NCI-H2029 (cell line): ENCODE data around the gene MS4A5.
"Not testable (repeated sequence)": the region's sequence is repeated elsewhere in the genome, so short reads cannot be mapped to it uniquely, and the experiment has no call there.

Source experiments
- DNase-seq: peaks from one replicate; lab custom pipeline; 2025; lab: John Stamatoyannopoulos, UW

The MS4A5 gene, protein sequence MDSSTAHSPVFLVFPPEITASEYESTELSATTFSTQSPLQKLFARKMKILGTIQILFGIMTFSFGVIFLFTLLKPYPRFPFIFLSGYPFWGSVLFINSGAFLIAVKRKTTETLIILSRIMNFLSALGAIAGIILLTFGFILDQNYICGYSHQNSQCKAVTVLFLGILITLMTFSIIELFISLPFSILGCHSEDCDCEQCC

DNA sequence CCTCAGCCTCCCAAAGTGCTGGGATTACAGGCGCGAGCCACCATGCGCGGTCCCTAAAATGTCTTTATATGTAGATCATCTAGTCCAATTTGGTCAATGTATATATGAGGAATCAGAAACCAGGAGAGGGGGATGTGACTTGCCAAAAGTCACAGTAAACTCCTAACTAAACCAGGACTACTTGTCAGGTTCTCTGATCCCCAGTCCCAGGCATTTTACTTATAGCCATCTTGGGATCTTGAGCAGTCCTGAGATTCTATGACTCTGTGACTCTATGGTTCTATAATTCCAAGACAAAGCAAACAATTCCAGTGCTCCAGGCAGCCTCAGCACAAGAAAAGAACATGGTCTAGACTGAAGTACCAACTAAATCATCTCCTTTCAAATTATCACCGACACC is at the start of gene MS4A5:
MS4A5 (plus strand) TSS at position 301 of the 400 bp plus-strand sequence. CDS start 103 bp downstream, outside the sequence.
- DNase-seq, result no peak

DNA sequence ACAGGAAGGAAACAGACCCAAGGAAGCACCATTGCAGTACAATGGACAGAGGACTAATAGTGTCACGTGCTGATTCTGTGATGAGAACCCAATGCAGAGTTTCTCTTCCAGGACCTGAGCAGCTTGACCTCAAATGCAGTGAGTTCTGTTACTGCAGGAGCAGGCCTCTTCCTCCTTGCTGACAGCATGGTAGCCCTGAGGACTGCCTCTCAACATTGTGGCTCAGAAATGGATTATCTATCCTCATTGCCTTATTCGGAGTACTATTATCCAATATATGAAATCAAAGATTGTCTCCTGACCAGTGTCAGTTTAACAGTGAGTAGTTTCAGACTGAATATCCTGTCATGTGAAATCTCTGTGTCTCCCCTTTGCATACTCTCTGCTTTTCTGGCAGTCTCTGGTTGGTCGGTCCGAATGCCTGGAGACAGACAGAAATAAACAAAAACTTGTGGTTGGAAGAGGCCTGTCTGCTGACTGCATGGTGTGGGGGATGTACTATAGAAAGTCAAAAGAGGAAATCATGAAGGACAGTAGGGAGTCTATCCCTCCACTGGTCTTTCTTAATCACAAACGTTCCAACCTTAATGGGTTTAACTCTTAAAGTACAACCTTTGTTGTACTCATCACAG is 40.0 kb upstream of the MS4A5 start:
- no peak for DNase-seq

DNA sequence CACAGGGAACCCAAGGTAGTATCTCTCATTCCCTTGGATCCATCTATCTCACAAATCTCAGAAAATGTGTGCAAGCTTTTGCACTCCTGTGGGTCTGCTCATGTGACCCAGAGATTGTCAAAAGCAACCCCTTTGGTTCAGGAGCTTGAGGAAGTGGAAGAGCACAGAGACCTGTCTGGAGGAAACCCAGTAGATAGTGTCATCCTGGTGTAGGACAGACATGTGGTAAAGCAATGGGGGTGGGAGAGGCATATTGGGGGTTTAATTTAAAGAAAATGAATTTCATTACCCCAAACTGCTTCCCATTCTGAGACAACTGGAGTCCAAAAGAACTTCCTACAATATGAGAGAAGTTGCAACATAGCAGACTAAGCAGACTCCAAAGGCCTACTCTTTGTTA is 39.0 kb upstream of the MS4A5 start:
- no peak for DNase-seq

DNA sequence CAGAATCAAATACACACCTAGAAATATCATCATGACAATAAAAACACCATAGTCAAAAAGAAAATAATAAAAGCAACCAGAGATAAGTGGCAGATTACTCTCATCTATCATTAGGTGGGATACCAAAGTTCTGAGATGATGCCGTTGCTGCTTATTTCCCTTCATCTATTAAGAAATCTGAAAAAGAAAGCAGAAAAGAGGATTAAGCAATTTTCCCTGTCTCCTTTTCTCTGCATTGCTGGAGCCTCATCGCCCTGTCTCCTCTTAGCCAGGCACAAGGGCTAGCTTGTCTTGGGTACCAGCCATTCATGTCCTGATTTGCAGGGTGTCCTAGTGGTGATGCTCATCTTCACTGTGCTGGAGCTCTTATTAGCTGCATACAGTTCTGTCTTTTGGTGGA is 37.0 kb upstream of the MS4A5 start:
- DNase-seq, result no peak

DNA sequence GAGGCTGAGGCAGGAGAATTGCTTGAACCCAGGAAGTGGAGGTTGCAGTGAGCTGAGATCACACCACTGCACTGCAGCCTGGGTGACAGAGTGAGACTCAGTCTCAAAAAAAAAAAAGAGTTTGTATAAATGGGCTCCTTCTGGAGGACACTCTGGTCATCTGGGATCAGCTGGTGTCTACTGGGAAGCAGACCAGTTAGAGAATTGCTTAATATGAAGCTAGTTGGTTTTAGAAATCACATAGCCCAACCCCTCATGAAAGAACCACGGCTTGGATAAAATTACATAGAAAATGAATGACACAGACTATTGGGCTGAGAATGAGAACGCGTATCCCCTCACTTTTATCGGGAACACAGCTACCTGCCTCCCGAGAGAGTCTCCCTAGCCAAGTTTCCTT is 36.4 kb upstream of the MS4A5 start:
- DNase-seq, result no peak

DNA sequence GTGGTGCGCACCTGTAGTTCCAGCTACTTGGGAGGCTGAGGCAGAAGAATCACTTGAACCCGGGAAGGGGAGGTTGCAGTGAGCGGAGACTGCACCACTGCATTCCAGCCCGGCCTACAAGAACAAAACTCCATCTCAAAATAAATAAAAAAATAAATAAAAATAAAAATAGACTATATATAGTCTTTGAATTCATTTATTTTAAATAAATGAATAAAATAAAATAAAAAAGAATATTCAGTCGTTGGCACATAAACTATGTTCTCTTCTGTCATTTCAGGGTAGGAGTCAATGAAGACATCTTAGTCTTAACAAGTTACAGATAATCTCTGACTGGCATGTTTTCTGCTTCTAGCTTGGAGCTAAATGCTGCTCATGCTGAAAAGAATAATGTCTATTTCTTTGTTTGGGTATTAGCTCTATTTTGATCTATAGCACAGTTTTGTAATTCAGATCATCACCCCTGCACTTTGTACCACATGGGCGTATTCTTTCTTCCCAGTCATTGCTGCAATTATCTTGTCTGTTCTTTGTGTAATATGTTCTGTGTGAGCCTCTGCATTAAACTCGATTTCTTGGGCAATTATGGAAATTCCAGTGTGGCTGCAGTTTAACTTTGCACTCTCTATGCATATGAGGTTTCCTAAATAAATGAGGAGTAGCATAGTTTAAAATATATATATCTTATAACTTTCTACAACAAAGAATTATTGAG is 34.5 kb upstream of the MS4A5 start:
- no peak for DNase-seq

DNA sequence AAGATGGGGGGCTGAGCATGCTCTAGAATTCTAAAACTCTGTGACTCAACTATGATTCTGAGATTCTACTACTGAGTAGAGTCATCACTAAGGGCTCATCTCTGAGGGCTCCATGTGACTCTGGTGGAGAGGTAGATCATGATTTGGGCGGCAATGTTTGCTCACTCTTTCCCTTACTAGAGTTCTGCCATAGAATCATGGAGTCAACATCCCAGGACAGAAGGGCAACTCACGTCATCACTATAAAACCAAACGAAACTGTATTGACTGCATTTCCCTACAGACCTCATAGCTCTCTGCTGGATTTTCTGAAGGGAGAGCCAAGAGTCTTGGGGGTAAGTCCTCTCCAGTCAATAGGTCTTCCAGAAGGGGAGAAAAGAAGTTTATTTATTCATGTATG is 33.0 kb upstream of the MS4A5 start, which contains the start of gene MS4A14:
MS4A14 (plus strand) TSS at position 78 of the 400 bp plus-strand sequence; CDS start at position 198, 120 bp downstream.
- no peak for DNase-seq

DNA sequence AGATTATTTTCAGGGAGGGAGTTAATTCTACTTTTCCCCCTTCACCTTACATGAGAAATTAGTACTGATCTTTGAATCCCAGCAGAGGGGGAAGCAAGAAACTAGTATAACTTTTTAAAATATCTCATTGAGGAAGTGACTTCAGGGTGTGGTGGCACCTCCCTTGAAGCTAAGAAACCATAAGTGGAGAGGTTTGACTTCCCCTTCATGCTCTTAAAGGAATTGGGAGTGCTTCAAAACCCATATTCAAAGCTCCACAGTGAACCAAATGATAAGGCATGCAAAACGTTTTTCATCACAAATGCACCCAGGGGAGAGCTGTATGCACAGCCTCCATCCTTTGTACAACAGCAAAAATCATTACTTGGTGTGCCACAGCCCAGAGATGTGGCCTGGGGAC is 32.6 kb upstream of the MS4A5 start:
- no peak for DNase-seq

DNA sequence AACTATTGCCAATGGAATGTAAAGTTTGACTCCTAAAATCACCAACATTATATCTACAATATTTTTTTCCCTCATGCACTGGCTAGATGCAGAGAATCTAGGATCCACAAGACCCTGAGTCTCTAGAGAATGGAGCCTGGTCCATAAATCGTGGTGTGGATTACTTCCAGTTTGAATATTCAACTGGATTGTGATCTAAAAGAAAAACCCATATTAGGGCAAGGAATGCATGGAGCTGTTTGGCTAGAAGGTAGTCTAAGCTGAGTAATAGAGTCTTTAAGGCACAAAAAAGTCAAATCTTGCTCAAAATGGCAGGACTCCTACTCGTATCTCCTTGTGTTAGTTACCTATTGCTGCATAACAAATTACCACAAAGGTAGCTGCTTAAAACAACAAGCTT is 9.4 kb upstream of the MS4A5 start:
- no peak for DNase-seq

DNA sequence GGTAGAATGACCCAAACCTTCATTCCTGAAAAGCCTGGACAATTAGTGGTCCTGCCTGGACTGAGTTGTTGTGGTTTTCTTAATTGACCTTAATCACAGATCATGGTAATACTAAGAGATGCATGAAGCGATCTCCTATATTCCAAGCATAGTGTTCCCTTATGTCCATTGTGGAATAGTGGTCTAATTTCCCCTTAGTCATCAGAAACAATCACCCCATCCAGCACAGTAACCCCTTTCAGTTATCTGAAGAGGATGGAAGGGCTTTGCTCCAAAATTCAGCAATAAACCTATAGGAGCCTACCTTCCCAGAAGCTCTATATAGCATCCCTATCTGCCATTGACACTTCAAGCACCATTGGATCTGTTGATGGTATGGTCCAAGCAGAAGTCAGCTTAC is 6.8 kb upstream of the MS4A5 start:
- no peak for DNase-seq

DNA sequence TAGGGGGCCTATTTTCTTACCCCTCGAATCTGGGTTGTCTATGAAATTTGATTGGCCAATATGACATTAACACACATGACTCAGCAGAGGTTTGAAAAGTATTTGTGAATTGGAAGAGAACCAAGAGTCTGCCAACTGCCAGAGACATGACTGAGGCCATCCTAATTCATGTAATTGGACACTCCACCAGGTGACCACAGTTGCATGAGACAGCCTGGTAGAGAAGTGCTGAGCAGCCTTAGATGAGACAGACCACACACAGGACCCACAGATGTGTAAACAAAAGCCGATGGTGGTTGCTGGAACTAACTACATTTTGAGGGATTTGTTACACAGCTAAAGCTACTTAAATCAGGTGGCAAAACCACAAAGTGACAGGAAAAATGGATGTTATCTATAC is 855 bp upstream of the MS4A5 start:
- DNase-seq, result peak; percentile 68

DNA sequence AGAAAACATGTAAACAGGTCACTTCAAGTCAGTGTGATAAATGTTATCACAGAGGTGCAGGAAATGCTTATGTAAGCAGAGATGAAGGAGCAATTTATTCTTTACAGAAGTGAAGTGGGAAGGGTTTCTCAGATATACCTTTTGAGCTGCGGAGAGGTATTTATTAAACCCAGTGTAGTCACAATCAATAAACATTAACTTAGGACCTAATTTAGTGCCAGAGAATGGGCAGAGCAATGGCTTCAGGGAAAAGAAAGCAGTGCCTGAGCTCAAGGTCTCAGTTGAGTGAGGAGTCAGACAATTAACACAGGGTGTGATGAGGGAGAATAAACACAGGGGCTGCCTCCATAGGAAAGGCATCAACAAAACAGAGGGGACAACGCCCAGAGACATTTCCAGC is 1.9 kb downstream of the MS4A5 start:
- DNase-seq, result no peak

DNA sequence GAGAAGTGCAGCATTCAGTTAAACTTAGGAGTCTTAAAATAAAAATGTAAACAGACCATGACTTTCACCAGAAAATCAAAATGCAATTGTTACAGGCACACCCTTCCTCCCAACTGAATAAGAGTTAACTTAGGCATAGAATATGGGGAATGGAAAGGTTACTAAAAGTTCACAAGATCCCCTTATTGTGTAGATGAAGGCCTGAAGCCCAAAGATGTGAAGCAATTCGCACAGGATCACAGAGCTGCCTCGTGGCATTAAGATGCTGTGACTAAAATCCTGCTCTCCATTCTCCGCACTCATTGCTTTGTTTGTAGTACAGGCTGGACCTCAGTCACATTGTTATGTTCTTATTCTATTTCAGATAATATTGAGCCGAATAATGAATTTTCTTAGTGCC is 4.0 kb downstream of the MS4A5 start:
- no peak for DNase-seq

DNA sequence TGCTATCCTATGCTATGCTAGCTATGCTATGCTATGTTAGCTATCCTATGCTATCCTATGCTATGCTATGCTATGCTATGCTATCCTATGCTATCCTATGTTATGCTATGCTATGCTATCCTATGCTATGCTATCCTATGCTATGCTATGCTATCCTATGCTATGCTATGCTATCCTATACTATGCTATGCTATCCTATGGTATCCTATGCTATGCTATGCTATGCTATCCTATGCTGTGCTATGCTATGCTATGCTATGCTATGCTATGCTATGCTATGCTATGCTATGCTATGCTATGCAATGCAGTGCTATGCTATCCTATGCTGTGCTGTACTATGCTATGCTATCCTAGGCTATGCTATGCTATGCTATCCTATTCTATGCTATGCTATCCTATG is 17.7 kb downstream of the MS4A5 start:
- no peak for DNase-seq

DNA sequence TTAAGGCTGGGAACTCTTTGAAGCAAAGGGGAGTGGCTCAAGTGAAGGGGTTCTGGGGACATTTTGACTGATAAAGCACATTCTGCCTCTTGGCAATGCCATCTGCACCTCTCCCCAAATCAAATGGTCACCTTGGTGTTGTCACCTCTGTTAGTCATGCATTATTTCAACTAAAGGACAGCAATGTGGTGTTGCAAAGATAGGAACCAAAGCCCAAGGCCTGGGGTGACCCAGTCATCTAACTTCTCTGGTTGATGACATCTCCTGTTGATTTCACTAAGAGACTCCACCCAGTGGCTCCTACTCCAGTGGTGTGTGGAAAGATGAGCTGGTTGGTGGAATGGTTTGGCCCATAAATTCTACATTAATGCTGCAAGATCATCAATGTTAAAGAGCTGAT is 18.5 kb downstream of the MS4A5 start:
- DNase-seq, result no peak

DNA sequence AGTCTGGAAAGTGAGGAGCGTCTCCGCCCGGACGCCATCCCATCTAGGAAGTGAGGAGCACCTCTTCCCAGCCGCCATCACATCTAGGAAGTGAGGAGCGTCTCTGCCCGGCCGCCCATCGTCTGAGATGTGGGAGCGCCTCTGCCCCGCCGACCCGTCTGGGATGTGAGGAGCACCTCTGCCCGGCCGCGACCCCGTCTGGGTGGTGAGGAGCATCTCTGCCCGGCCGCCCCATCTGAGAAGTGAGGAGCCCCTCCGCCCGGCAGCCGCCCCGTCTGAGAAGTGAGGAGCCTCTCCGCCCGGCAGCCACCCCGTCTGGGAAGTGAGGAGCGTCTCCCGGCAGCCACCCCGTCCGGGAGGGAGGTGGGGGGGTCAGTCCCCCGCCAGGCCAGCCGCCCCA is 21.8 kb downstream of the MS4A5 start:
- DNase-seq, result not testable (repeated sequence)

DNA sequence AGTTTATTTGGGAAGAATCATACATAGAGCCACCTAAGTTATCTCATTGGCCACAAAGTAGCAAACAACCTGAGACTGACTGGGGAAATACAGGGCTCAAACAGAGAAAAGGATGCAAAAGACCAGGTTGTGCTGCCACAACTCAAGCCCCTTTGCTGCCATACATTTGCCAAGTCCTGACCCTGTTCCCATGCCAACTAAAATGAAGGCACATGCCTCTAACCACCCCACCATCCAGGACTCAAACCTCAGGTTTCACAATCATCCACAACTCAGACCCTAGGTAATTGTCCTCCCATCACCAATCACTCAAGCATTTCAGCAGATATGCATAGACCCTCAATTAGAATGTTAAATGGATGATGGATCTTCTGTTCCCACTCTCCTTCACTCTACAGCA is 24.8 kb downstream of the MS4A5 start:
- no peak for DNase-seq

DNA sequence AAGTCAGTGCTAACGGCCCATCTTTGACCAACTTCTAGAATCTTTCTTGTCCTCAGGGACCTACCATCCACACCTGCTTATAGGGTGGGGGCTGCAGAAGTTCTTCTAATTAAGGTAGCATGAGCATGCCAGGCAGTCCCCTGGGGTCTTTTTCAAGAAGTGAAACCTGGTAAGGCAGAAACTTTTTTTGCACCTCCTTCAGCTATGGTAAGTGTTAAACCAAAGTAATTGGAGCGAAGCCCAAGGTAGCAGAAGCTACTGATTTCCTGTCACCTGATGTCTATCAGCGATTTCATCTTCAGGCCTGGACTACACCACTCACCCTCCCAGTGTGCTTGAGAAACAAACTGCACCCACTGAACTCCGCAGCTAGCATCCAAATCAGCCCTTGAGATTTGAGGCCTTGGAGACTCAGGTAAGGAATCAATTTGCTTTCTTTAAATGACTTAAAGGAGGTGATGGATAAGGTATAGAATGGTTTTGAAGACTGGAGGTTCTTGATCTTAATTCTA is 26.2 kb downstream of the MS4A5 start, which contains the start of gene MS4A1:
MS4A1 (plus strand) TSS at position 317 of the 512 bp plus-strand sequence. CDS start 6,528 bp downstream, outside the sequence.
- DNase-seq, result no peak

DNA sequence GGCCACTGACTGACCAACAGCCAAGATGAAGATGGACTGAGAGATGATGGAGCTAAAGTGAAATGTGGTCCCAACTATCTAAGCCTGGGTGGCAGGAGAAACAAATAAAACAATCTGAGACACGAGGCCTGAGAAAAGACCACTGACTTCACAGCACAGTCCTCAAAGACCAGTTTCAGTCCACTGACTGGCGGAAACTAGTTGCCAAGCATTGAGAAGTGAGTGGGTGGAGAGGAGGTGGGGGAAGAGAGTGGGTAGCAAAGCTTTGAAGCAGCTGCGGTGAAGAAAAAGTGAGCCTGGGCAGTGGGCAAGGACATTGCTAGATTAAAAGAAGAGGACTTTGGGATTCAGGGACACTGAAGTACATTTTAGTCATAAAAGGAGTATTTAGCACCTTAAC is 28.2 kb downstream of the MS4A5 start:
- no peak for DNase-seq

DNA sequence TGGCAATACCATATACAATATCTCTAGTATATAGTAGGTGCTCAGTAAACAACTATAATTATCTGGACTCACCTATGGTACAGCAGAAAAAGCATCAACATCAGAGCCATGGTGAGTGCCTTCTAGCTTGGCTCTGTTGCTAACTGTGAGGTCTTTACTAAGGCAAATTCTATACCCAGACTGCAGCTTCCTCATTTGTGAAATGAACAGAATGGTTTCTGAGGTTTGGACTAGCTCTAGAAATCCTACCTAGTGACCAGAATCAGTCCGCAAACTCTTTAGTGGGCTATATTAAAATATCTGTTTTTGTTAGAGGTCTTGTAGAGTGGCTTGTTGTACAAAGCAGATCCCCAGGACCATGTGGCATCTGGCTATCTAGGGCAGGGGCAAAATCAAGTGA is 30.0 kb downstream of the MS4A5 start:
- DNase-seq, result no peak

DNA sequence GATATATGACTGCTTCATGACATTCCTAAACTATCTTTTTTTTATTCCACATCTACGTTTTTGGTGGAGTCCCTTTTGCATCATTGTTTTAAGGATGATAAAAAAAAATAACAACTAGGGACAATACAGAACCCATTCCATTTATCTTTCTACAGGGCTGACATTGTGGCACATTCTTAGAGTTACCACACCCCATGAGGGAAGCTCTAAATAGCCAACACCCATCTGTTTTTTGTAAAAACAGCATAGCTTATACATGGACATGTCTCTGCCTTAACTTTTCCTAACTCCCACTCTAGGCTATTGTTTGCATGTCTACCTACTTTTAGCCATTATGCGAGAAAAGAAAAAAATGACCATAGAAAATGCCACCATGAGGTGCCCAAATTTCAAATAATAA is 39.5 kb downstream of the MS4A5 start:
- no peak for DNase-seq

DNA sequence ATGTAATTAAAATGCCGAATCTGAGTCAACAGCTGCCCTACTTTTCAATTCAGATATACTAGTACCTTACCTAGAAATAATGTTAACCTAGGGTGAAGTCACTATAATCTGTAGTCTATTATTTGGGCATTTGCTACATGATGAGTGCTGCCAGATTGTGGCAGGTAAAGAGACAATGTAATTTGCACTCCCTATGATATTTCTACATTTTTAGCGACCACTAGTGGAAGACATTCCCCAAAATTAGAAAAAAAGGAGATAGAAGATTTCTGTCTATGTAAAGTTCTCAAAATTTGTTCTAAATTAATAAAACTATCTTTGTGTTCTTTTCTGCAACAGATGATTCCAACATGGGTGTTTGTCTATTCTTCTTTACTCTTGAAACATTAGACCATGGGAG is 40.4 kb downstream of the MS4A5 start:
- no peak for DNase-seq

DNA sequence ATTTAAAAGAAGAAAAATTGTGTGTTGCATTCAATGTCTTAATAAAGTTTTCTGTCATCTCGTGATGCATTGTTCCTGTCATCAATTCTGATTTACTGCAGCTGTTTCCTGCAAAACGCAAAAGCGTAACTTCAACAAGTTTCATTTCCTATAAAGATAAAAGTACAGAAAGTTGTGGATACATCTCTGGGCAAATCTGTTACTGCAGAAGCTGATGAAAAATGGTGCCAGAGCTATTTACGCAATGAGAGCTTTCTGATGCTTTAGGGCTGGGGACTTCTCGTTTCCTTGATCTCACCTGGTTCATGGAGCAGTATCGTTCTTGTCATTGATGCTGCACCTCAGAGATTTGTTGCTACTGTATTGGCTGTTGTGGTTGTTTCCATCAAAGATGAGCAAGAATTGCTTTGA is 47.7 kb downstream of the MS4A5 start:
- DNase-seq, result no peak
